KOPT-K1 (cell line): ENCODE measurements around the gene HEATR1.
A peak's percentile ranks its signal among the peaks of the same experiment; 100 is the strongest.

Experiments
- H3K27ac ChIP-seq: fragments of 200-600 bp; sonication (generic); 2 replicates; pipeline ENCODE4 v1.5.1; 2016; ENCODE audit warnings: antibody characterized with exemption, mild to moderate bottlenecking, low read depth, low read length; ENCODE audit not compliant: poor library complexity, severe bottlenecking
- H3K36me3 ChIP-seq: fragments of 200-600 bp; sonication (generic); 2 replicates; pipeline ENCODE4 v1.5.1; 2017; ENCODE audit warnings: antibody characterized with exemption, mild to moderate bottlenecking, low read length, moderate library complexity; ENCODE audit not compliant: insufficient read depth
- H3K9me3 ChIP-seq: fragments of 200-600 bp; sonication (generic); 2 replicates; pipeline ENCODE4 v1.5.1; 2017; ENCODE audit warnings: antibody characterized with exemption, low read length, mild to moderate bottlenecking; ENCODE audit not compliant: insufficient read depth, poor library complexity, severe bottlenecking

The HEATR1 gene

DNA sequence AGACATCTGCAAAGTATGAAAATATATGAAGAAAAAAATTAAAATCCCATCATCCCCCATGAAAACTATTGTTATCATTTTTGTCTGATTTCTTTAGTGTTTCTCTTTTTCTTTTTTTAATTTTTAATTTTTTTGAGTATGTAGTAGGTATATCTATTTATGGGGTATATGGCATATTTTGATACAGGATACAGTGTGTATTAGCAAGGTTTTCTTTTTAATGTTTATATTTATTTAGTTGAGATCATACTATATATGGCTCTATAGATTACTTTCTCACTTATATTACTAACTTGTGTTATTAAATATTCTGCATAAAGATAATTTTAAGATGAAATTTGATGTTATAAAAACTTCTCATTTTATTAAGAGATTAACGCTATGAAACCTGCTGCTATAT is 69.1 kb downstream of the HEATR1 start:
- H3K36me3 ChIP-seq, result peaks cover 58% of the 10 kb centered on the region

DNA sequence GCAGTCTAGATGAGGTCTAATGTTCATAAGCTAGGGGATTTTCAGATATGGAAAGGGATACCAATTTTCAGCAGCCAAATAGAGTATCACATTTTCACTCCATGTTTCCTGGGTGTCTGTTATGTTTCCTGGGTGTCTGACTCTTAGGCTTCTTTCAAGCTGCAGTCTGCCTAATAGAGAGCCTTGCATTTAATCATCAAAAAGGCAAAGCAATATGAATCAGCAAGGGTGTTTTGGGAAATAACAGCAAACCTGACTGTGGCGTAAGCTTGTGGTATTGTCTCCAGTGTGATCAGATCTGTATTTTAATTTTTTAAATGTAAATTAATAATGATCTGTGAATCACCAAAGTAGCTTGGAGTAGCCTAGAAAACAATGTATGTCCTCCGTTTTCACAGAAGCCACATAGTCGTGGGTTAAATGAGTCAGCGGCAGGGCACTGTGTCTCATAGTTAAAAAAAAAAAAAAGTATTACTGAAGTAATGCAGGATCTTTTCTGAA is 70.1 kb downstream of the HEATR1 start:
- Histone ChIP-seq H3K9me3 (no peaks in the 10 kb centered on the region), H3K36me3 (peaks cover 49% of the 10 kb centered on the region), H3K27ac (no peak overlapping the region)

More for the DNA sequence above, 69.1 kb downstream of the HEATR1 start:
- Histone ChIP-seq H3K27ac (no peak overlapping the region), H3K9me3 (no peaks in the 10 kb centered on the region)

DNA sequence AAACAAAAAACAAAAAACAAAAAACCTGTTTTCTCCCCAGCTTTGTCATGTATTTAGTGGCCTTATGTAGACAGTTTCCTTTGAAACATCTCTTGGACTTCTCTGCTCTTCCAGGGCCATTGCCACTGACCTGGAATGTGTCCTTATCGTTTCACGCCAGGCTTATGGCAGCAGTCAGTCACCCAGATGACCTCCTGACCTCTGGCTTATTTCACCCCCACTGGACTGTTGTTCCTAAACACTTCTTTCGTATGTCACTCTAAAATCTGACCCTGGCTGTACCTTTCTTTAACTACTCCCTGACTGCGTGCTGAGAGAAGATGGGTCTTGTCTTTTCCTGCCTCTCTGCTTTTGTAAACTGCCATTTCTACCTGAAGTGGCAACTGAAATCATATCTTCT is 71.5 kb downstream of the HEATR1 start:
- Histone ChIP-seq H3K36me3 (peaks cover 42% of the 10 kb centered on the region), H3K27ac (no peak overlapping the region)

DNA sequence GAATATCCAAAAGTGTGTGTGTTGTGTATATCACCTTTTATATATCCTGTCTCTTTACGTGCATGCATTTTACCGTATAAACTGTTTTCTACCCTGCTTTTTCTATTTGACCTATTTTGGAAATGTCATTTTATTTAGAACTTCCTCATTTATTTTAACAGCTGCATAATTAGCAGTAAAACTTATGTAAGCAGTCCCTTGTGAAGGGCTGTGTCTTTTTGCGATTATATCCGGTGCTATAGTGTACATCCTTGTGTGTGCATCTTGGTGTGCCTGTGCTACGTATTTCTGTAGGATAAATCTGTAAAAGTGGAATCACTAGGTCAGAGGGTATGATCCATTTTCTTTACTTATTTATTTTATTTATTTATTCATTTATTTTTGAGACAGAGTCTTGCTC is 73.4 kb downstream of the HEATR1 start:
- no peak overlapping the region for H3K27ac ChIP-seq
- H3K36me3 ChIP-seq, result peaks cover 38% of the 10 kb centered on the region

More for the DNA sequence above, 71.5 kb downstream of the HEATR1 start:
- H3K9me3 ChIP-seq, result no peaks in the 10 kb centered on the region

DNA sequence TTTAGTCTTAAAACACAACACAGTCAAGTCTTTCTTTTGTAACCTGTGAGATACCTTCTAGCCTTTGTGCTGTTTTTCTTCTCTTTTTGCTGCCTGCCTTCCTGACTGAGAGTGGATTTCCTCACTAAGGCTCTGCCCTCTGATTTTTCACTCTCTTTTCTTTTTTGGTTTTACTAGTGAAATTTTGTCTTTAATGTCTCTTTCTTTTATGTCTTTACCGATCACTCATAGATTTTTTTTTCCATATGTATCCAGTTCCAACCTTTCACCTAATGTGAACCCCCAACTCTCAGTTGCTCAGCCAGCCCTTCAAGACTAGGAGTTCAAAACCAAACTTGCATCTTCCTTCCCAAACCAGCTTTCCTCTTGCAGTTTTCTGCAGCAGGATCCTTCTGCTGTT is 74.0 kb downstream of the HEATR1 start:
- H3K36me3 ChIP-seq, result peaks cover 40% of the 10 kb centered on the region
- H3K27ac ChIP-seq, result no peak overlapping the region
- H3K9me3 ChIP-seq, result no peaks in the 10 kb centered on the region

More for the DNA sequence above, 73.4 kb downstream of the HEATR1 start:
- no peaks in the 10 kb centered on the region for H3K9me3 ChIP-seq

DNA sequence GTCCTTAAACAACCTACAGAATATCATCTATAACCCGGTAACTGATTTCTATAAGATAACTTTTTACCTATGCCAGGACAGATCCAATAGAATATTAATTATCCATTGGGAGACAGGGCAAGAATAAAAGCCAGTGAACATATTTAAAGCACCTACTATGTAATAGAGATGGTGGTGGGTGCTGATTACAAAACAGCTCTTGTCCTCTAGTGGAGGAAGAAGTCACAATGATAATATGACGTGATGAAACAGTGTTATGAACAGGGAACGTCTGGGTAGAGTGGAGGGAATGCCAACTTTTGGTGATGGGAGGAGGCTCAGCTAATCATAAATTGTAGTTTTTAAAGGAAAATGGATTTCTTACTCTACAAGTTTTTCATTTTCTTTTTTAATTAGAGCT is 78.2 kb downstream of the HEATR1 start:
- Histone ChIP-seq H3K36me3 (peaks cover 24% of the 10 kb centered on the region), H3K27ac (no peak overlapping the region), H3K9me3 (no peaks in the 10 kb centered on the region)

DNA sequence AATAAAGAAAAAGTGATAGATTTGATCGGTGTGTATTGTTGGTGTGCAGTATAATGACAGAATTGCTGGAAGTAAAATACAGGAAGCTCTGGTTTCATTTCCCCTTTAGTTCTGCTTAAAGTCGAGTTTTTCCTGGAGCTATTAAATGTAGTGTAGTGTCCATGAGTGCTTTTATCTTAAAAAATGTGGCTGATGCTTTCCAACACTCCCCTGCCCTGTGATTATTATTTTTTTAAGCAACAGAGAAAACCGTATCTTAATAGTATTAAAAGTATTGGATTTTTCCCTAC is 79.5 kb downstream of the HEATR1 start:
- Histone ChIP-seq H3K9me3 (no peaks in the 10 kb centered on the region), H3K27ac (peak overlapping the region; percentile 53), H3K36me3 (peaks cover 24% of the 10 kb centered on the region)

DNA sequence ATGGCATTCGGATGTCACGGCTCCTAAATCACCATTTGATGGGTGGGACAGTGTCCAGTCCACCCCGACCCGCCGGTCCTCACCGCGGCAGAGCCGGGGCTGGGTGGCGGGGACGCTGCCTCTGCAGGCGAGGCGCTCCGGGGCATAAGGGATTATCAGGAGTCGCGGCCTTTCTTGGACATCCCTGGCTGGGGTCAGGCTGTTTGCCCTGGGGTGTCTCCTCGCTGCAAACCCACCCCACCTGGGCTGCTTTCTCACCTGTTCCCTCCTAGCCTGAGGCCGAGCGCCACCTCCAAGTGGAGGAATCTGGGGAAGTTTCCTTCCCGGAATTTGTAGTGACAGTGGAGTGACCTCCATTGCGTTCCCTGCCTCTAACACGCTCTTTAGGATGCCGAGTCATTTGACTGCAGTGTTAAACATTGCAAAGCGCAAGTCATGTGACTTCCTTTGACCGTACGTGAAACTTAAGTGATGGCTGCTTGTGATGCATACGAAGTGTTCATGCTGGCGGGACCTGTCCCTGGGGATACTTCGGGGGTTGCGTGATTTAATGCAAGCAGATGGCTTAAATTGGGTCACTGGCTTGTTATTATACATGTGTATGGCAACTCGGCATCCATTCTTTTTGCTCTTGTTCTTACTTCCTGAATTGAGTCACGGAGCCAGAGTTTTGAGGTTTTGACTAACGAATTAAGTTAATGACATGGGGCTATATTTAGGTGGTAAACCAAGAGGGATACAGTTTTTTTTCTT is 80.0 kb downstream of the HEATR1 start:
- Histone ChIP-seq H3K36me3 (peaks cover 24% of the 10 kb centered on the region), H3K27ac (peak overlapping the region; percentile 53), H3K9me3 (no peaks in the 10 kb centered on the region)

DNA sequence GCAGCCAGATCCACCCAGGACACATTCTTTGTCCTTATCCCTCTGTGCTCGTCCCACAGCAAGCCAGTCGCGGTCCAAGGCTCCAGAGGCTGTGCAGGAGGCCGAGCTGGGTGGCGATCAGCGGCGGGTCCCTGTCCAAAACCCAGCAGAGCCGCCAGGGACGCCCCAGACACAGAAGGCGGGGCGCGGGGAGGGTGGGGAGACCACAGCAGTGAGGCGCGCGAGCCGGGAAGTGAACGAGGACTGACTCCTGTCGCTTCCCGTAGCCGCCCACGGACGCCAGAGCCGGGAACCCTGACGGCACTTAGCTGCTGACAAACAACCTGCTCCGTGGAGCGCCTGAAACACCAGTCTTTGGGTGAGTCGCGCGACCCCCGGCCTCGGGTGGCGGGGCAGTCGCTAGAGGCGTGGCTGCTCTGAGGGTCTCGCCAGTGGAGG is 80.6 kb downstream of the HEATR1 start, which contains the start of gene LGALS8:
LGALS8 (plus strand) TSS at position 279 of the 438 bp plus-strand sequence. CDS start 2,089 bp downstream, outside the sequence.
- H3K27ac ChIP-seq, result peak within 1 kb of the TSS; percentile 53
- peaks cover 19% of the 10 kb centered on the region for H3K36me3 ChIP-seq
- H3K9me3 ChIP-seq, result no peaks in the 10 kb centered on the region

DNA sequence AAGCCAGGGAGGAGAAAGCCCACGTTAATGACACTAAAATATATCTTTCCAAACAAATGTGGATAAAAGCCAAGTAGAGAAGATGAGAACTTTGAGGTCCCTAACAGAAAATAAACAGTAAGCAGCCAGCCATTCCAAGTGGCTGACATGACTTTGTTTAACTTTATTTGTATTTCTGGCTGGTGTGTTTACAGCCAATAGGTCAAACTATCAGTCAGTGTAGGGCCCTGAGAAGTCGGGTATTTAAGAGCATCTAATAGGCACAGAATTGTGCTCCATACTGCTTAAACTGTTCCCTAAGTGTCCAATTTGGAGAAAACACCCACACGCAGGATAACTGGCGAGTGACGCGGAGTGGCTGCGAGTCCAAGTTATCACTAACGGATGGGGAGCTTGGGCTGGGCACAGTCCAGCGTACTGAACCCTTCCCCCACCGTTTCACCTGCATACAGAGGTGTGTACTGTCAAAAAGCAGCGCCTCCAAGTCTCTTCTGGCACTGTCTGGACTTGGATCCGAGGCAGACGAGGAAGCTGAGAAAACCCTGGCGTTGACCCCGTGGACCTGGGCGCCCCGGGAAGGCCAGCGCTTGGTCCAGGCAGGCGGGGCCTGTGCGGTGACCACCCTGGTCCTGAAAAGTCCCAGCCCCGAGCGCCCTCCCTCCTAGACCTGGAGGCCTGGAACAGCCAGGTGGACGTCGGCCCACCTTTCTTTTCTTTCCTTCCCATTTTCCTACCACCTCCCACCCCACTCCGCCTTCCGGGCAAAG is 81.2 kb downstream of the HEATR1 start:
- H3K9me3 ChIP-seq, result no peaks in the 10 kb centered on the region
- H3K36me3 ChIP-seq, result peaks cover 16% of the 10 kb centered on the region
- H3K27ac ChIP-seq, result peak overlapping the region; percentile 53

DNA sequence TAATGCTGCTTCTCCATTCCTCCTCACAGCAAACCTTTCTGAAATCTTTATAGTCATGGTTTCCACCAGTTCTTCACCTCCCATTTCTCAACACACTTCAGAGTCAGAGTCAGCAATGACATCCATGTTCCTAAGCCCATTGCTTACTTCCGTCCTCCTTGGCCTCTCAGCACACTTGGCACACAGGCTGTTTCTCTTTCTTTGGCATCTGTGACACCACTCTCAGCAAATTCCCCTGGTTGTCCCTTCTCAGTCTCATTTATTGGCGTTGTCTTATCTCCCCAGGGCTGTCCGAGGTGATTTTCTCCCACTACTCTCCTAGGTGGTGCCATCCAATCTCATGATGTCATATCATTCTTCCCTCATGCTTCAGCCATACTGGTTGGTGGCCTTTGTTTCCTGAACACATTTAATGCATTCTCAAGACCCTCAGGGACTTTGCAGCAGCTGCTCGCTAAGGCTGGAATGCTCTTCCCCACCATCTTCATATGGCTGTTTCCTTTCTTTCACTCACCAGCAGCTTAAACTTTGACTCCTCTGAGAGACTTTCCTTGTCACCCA is 83.8 kb downstream of the HEATR1 start:
- Histone ChIP-seq H3K27ac (no peak overlapping the region), H3K9me3 (no peaks in the 10 kb centered on the region), H3K36me3 (no peaks in the 10 kb centered on the region)

DNA sequence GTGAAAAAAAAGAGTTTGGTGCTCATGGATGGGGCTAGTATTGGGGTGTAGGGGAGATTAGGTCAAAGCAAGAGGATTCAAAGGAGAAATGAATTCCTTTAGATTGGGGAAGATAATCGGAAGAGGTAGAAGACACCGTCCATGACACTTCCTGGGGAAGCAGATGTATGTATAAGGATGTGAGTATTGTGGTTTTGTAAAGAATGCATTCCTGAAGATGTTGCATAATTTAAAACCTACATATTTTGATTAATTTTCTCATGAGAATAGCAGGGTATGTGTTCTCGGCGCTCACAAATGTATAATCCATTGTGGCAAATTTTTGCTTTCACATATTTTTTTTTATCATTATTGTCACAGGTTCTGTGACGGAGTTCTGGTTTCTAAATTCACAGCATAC is 86.0 kb downstream of the HEATR1 start:
- no peak overlapping the region for H3K27ac ChIP-seq

DNA sequence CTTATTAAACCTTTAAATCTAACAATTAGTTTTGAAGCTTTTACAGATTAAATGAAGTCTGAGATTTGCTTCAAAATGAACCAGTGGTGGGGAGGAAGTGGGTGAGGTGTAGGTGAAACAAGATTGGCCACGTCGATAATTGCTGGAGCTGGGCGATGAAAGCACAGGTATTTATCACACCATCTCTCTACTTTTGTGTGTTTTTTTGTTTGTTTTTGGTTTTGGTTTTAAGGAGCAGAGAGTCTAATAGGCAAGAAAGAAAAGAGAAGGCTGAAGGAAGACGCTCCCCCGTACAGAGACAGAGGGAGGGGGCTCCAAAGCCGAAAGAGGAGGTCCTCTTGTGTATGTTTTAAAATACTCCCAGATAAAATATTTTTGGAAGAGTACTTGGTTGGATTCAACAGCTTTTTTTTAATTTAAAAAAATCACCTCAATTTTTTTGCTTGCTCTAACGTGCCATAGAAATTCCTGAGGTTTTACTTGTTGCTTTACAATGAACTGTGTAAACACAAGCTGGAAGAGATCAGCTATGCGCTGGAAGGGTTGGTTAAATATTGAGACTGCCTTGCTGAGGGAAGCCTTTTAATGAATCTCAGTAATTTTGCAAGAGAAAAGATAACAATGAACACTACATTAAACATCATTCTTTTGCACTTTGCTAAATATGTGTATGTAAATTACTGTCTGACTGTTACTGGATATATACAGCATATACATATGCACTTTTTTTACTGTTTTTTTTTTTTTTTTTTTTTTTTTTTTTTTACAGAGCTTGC is 87.2 kb downstream of the HEATR1 start:
- H3K9me3 ChIP-seq, result no peaks in the 10 kb centered on the region
- H3K27ac ChIP-seq, result no peak overlapping the region

More for the DNA sequence above, 86.0 kb downstream of the HEATR1 start:
- no peaks in the 10 kb centered on the region for H3K9me3 ChIP-seq
- H3K36me3 ChIP-seq, result no peaks in the 10 kb centered on the region

DNA sequence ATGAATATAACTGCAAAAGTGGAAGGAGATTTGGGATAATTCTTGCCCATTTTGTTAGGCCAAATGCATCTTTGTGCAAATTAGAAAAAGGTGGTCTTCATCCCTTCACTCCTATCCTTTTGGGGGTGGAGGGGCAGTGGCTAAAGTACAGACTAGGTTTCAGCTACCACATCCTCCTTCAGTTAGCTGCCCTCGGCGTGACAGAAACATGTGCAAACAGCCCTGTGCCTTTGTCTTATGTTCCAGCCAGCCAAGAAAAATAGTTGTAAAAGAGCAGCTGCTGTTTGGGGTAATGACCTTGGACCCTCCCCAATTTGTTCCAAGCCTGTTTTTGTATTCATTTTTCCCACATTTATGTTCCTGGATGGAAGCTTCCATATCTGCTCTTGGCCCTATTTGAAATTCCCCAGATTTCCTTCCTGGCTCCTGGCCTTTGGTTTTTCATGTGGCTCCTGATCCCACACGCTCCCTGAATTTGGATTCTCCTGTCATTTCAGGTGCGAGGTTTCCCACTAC is 88.8 kb downstream of the HEATR1 start:
- no peaks in the 10 kb centered on the region for H3K9me3 ChIP-seq
- H3K27ac ChIP-seq, result no peak overlapping the region
- H3K36me3 ChIP-seq, result no peaks in the 10 kb centered on the region

More for the DNA sequence above, 87.2 kb downstream of the HEATR1 start:
- no peaks in the 10 kb centered on the region for H3K36me3 ChIP-seq
